Activated CD4-positive, alpha-beta T cell treated with anti-CD3 and anti-CD28 coated beads for 24 hours (primary cell): ENCODE results near the gene OTOA.
"Not testable (repeated sequence)": the region's sequence is repeated elsewhere in the genome, so short reads cannot be mapped to it uniquely, and the experiment has no call there.

Source experiments
- DNase-seq, 2 donors: peaks; one replicate each; pipeline ENCODE4 v3.0.0-alpha.2; 2020; ENCODE audit warnings: low read depth in 2 of 2

OTOA gene

DNA sequence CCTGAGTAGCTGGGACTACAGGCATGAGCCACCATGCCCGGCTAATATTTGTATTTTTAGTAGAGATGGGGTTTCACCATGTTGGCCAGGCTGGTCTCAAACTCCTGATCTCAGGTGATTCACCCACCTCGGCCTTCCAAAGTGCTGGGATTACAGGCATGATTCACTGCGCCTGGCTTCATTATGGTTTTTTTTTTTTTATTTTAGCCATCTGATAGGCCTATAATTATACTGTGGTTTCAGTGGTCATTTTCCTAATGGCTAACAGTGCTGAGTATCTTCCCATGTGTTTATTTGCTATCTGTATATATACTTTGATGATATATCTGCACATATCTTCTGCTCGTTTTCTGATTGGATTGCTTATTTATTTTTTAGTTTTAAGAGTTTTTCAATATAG, 10.7 kb downstream of the OTOA start:
- not testable (repeated sequence) for DNase-seq

DNA sequence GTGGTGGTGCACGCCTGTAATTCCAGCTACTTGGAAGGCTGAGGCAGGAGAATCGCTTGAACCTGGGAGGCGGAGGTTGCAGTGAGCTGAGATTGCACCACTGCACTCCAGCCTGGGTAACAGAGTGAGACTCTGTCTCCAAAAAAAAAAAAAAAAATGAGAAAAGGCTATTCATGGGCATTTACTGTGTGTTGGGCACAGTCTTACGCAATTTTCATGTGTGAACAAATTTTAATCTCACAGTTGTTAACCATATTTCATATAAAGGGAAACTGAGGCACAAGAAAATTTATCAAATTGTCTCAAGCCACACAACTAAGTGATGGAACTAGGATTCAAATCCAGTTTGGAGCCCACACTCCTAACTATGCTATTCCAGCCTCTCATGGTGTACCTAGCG, 16.9 kb downstream of the OTOA start:
- not testable (repeated sequence) for DNase-seq

DNA sequence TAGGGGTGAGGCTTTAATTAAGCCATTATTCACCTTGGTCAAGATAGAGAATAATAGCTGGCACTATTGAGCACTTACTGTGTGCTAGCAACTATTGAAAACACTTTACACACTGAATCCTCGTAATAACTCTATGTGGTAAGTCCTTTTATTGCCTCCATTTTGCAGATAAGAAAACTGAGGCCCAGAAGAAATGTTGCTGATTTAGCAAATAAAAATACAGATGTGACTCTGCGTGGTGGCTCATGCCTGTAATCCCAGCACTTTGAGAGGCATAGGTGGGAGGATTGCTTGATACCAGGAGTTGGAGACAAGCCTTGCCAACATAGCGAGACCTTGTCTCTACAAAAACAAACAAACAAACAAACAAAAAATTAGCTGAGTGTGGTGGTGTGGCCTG, 19.4 kb downstream of the OTOA start:
- no peak for DNase-seq

DNA sequence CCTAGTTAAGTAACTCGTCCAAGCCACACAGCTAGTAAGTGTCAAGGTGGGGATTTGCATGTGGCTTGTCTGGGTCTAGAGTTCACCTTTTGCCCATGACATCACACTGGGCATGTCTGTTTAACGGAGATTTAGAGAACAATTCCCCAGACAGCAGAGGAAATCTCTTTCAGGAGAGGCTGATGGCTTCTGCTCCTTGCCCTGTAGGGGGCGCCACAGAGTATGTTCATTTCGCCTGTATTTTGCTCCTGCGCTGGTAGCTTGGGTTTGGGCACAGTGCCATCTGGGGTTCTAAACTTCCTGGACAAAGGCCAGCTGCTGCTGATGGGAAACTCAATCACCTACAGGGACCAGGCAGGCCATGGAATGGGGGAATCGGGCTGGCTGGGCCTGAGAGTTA, 20.4 kb downstream of the OTOA start:
- DNase-seq: peak; percentile 16 to 45

DNA sequence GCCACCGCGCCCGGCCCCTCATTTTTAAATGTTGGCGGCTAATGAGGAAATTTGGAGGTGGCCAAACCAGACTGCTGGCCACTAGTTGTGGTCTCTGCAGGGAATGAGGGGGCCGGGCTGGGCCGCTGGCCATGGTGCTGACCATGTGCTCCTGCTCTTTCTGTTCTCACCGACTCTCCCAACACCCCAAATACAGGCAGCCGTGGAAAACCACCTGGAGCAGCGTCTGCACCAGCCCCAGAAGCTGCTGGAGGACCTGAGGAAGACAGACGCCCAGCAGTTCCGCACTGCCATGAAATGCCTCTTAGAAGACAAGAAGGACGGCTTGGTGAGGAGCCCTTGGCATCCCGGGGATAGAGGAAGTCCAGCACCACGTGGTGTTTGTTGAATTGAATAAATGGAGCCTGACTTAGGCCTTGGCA, 21.3 kb downstream of the OTOA start:
- DNase-seq: no peak

DNA sequence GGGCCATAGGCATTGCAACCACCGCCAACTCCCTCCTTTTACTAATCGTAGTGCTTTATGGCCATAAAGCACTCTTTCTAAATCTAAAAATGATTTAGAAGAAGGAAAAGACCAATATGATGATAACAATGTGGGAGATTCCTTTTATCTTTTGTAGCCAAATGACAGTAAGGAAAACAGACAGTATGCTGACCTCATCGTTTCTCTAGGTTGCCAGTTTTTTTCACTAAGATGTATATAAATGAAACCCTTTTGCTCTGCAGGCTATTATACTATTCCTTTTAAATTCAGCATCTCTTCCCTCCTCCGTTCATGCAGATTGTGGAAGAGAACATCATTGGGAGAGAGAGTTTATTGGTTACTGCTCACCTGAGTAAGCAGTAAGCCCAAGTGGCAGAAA, 25.3 kb downstream of the OTOA start:
- no peak for DNase-seq

DNA sequence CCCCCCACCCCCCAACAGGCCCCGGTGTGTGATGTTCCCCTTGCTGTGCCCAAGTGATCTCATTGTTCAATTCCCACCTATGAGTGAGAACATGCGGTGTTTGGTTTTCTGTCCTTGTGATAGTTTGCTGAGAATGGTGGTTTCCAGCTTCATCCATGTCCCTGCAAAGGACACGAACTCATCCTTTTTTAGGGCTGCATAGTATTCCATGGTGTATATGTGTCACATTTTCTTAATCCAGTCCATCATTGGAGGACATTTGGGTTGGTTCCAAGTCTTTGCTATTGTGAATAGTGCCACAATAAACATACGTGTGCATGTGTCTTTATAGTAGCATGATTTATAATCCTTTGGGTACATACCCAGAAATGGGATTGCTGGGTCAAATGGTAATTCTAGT, 27.2 kb downstream of the OTOA start:
- DNase-seq: not testable (repeated sequence)

DNA sequence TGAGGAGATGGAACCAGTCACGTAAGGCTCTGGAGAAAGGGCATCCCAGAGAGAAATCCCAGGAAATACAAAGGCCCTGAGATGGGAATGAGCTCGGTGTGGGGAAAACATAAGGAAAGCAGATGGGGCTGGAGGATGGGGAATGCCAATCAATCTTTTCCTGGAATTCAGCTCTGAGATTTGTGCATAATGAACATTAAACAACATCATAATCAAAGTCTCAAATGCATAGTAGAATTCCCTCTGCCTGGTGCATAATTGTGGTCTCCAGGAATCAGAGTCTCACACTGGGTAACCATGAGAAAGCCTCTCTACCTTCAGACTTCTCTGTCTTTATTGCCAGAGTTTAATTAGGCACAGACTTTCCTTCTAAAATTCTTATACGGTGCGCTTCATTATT, 30.8 kb downstream of the OTOA start:
- DNase-seq: no peak

DNA sequence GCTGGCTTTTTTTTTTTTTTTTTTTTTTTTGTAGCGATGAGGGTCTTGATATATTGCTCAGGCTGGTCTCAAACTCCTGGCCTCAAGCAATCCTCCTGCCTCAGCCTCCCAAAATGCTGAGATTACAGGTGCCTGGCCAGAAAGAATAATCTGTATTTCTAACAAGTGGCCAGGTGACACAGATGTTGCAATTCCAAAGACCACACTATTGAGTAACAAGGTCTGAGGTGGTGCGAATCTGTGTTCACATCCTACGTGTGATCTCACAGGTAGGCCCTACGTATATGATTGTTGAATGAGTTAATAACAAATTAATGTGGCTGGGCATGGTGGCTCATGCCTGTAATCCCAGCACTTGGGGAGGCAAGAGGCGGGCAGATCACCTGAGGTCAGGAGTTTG, 33.3 kb downstream of the OTOA start:
- no peak for DNase-seq

DNA sequence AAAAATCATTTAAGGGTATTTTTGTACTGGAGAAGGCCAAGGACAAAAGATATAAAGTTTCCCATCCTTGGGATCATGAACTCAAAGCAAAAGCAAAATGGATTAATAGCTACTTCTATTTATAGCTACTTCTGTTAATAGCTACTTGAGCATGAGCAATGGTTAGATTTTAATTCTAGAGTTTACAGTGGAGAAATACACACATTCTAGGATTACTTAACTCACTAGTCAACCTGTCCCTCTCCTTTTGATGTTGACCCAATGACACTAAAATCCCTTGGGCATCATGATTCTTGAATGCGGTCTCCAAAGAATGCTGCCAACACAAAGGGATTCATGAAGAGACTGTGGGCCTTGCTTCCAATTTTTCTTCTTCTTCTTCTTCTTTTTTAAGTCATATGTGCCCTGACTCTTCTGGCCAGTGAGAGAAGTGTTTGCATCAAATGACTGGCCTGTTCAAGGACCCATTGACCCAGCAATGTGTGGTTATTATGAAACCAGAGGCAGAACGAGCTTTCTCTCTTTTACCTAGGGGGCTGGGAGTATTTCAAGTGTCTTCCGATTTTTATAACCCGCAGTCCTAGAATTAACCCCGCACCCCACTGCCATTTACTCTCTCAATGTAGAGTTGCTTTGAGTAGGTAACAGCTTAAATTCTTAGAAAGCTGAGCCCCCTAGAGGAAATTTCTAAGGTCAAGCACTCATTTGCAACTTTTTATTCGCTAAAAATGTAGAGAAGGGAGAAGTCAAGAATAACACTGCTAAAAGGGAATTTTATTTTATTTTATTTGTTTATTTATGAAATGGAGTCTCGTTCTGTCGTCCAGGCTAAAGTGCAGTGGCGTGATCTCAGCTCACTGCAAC, 34.6 kb downstream of the OTOA start:
- DNase-seq: no peak

DNA sequence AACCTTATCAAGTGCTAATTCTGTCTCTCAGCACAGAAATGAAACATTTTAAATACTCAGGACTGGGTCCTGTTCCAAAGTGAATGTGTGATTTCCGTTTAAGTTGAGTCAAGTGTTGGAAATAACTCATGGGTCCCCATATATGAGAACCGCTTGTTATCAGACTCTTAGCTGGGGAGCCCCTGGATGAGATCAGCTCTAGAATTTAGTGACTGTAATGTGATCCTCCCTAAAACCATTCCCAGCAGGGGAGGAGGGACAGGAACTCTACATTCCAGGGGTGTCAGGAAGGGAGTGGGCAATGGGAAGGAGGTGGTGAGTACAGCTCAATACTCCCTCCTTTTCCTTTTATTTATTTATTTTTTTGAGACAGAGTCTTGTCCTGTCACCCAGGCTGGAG, 37.5 kb downstream of the OTOA start:
- DNase-seq: no peak

DNA sequence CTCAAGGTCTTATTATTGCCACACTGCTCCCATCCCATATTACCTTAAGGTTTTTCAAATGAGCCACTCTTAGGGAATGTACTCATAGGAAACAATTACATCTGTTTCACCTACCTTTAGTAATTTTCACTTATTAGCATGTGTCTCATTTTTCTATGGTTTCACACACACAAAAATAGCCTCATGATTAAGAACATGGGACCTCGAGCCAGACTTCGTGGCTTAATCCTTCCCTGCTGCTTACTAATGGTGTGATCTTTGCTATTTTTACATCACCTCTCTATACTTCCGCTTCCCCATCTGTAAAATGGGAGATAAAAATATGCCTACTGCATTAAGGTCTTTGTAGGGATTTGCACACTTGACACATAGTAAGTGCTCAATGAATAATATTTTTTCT, 38.5 kb downstream of the OTOA start:
- no peak for DNase-seq

DNA sequence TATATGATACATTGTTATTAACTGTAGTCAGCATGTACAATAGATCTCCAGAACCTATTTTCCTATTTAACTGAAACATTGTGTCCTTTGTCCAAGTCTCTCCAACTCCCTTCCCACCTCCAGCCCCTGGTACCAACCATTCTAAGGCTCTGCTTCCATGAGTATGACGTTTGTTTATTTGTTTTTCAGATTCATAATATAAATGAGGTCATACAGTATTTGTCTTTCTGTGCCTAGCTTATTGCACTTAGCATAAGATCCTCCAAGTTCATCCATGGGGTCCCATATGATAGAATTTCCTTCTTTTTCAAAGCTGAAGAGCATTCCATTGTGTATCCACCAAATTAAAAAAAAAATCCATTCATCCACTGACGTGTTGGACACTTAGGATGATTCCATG, 39.4 kb downstream of the OTOA start:
- no peak for DNase-seq

DNA sequence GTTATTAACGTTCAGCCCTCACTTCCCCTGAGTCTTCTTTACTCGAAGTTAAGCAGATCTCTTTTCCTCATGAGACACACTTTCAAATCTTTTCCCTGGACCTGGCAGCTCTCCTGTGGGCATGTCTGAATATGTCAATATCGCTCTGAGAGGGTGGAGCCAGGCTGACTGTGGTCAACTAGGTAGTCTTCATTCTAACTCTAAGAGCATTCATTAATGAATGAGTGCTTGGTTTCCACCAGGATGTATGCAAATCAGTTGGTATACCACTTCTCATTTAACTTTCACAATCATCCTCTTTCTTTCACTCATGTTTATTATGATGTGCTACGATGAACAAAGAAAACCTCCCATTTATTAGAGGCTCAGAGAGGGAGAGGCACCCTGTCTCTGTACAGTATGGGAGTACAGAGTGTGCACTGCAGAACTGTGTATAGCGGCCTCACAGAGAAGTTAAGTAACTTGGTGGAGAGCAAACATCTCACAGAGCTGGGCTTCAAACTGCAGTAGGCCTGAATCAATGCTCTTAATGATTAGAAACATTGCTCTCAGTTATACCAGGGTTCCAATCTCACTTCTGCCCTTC, 39.9 kb downstream of the OTOA start:
- DNase-seq: no peak

DNA sequence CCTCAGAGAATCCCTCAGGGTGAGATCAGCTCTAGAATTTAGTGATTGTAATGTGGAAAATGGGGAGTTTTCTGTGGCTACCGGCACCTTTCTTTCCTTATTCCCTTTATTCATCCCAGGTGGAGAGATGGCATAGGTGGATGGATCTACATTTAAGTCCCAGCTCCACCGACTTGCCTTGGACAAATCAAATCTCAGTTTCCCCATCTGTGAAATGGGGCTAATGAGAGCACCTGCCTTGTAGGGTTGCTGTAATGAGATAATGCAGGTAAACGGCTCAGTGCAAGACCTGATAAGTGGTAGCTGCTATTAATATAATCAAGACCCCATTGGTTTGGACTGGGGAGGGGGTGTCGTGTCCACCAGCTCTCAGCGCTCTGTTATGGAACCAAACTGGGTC, 40.5 kb downstream of the OTOA start:
- no peak for DNase-seq

DNA sequence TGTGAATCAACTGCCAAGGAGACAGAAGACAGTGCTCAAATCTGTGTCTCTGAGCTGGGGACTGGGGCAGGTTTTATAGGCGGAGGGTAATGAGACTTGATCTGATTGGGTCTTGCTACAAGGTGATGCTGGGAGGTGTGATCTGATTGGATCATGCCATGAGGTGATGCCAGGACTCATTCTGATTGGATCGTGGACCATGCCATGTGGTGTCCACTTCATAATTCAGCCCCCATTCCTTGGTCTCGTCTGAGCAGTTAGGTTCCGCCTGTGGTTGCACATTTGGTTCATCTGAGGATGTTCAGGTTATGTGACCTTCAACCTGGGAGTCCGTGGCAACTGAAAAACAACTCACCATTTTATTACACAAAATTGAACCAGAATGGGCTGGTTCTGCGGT, 41.0 kb downstream of the OTOA start:
- DNase-seq: no peak

DNA sequence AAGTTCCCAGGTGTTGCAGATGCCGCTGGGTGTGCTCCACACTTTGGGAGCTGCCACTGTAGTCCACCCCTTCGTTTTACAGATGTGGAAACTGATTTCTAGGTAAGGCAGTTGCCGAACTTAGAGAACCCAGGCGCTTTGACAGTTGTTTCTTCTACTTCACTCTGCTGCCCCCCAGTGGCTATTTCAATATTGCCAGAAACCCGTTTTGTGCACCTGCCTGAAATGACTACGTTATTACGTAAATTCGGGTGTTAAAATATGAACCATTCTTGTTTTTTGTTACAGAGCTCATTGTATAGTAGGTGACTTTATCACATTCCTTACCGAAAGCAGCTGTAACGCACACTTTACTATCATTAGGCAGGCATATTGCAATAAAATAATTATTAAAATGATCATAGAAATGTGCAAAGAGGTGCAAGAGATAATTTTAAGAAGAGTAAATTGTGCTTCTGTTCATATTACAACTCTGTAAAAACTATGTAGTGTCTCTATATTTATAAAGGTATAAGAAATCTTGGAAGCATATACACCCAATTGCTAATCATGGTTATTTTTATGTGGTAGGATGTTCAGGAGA, 44.9 kb downstream of the OTOA start:
- DNase-seq: peak; percentile 80 to 90

DNA sequence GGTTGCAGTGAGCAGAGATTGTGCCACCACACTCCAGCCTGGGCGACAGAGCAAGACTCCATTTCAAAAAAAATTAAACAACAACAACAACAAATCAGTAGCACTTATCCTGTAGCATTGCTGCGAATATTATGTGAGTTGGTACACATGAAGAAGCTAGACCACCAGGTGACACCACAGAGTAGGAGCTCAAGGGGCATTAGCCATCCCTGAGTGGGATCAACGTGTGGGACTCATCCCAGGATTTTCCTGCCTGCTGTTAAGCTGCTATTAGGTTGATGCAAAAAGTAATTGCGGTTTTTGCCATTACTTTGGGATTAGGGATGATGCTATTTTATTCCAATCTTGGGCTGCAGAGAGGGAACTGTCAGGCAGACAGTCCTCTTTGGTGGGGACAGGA, 47.2 kb downstream of the OTOA start:
- no peak for DNase-seq

DNA sequence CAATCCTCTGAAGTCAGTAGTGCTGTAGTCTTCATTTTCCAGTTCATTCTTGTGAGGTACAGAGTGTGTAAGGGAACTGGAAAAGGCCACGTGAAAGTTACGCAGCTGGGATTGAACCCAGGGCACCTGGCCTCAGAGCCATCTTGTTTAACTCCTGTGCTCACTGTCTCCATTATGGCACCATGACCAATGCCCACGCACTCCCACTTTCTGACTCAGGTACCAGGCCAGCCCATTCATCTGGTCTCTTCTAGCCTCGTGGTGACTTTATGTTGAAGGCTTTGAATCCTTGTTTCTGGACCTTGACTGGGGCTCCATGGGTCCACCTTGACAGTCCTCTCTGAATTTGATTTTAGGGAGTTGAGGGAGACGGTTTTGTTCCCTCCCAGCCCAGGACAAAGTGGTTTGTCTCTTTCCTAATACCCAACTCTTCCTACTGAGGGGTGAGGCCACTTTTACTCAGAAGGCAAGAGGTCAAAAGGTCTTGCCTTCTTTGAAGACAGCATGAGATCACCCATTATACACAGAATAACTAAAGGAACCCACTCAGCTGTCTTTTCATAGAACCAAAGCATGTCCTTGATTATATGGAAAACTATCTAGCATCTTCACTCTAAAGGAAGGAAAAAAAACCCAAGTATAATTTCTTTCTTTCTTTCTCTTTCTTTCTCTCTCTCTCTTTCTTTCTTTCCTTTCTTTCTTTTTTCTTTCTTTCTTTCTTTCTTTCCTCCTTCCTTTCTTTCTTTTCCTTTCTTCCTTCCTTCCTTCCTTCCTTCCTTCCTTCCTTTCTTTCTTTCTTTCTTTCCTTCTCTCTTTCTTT, 50.0 kb downstream of the OTOA start:
- no peak for DNase-seq

DNA sequence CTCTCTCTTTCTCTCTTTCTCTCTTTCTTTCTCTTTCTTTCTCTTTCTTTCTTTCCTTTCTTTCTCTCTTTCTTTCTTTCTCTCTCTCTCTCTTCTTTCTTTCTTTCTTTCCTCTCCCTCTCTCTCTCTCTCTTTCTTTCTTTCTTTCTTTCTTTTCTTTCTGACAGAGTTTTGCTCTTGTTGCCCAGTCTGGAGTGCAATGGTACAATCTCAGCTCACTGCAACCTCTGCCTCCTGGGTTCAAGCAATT, 50.5 kb downstream of the OTOA start:
- not testable (repeated sequence) for DNase-seq

DNA sequence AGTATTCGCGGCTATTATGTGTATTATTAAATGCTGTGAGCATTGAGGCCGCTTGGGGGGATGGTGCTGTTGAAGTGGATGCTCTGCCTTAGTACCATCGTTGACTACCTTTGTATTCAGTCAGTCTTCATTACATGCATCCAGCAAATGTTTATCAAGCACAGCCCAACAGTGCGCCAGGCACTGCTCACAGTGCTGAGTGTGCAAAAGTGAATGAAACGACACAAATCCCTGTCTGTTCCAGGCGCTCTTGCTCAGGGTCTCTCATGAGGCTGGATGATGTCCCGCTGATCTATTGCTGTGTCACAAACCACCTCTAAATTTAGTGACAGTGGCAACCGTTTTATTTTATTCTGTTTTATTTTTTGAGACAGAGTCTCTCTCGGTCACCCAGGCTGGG, 53.8 kb downstream of the OTOA start:
- DNase-seq: no peak

DNA sequence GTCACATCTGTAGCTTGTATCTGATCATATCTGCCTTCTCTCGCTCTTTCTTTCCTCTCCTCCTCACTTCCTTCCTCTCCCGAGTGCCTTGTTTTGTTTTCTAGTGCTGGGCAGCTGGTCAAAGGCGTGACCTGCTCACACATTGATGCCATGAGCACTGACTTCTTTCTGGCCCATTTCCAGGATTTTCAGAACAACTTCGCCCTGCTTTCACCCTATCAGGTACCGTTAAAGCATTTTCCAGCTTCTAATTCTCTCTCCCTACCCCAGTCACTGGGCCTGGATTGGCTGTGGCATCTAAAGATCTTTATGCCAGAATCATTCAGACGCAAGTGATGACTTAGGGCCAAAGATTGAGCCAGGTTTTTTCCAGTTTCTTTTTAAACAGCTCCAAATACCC, 55.5 kb downstream of the OTOA start:
- DNase-seq: no peak

DNA sequence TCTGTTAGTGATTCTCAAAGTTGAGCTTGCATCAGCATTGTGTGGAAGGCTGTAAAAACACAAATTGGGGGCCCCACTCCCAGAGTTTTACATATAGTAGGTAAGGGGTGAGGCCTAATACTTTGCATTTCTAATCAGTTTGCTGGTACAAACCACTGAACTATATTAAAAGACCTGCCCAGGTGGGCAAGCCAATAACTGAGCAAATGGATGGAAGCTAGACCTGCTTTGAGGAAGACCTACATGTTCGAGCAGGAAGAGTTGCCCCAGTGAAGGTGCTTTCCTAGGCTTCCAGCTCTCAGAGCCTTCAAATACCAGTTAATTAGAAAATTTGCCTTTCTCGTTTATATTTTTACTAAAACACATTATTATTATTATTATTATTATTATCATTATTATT, 56.8 kb downstream of the OTOA start:
- DNase-seq: no peak
